ENCODE data around the gene ZBTB18.

The ZBTB18 gene

GRCh38 chr1:244087021-244087560 is 36.0 kb downstream of the ZBTB18 start:
- no peak for DNase-seq (ENCODE audit: low read depth in 2 of 2, low spot score in 1 of 2)

- no peak for DNase-seq (ENCODE audit: low read depth in 2 of 2, low spot score in 1 of 2)
Measured at GRCh38 chr1:244087611-244088010, 36.5 kb downstream of the ZBTB18 start.

GRCh38 chr1:244088161-244088560 is 37.1 kb downstream of the ZBTB18 start:
- DNase-seq (ENCODE audit: low read depth in 2 of 2, low spot score in 1 of 2): no peak

GRCh38 chr1:244089561-244089960 is 38.5 kb downstream of the ZBTB18 start:
- DNase-seq (ENCODE audit: low read depth in 2 of 2, low spot score in 1 of 2): no peak

GRCh38 chr1:244090645-244091044 is 39.6 kb downstream of the ZBTB18 start:
- DNase-seq (ENCODE audit: low read depth in 2 of 2, low spot score in 1 of 2): no peak

GRCh38 chr1:244092293-244092963 is 41.3 kb downstream of the ZBTB18 start:
- no peak for DNase-seq (ENCODE audit: low read depth in 2 of 2, low spot score in 1 of 2)

- DNase-seq (ENCODE audit: low read depth in 2 of 2, low spot score in 1 of 2): no peak
Measured at GRCh38 chr1:244092964-244093638, 42.0 kb downstream of the ZBTB18 start.

- DNase-seq (ENCODE audit: low read depth in 2 of 2, low spot score in 1 of 2): no peak
Measured at GRCh38 chr1:244094880-244095528, 43.9 kb downstream of the ZBTB18 start.

- no peak for DNase-seq (ENCODE audit: low read depth in 2 of 2, low spot score in 1 of 2)
Measured at GRCh38 chr1:244095529-244095911, 44.4 kb downstream of the ZBTB18 start.

GRCh38 chr1:244096066-244096610 is 45.1 kb downstream of the ZBTB18 start:
- DNase-seq (ENCODE audit: low read depth in 2 of 2, low spot score in 1 of 2): no peak

GRCh38 chr1:244096691-244097090 is 45.6 kb downstream of the ZBTB18 start:
- no peak for DNase-seq (ENCODE audit: low read depth in 2 of 2, low spot score in 1 of 2)

GRCh38 chr1:244097523-244098405 is 46.7 kb downstream of the ZBTB18 start:
- no peak for DNase-seq (ENCODE audit: low read depth in 2 of 2, low spot score in 1 of 2)

GRCh38 chr1:244099258-244099930 is 48.3 kb downstream of the ZBTB18 start:
- DNase-seq (ENCODE audit: low read depth in 2 of 2, low spot score in 1 of 2): no peak

GRCh38 chr1:244100276-244100675 is 49.2 kb downstream of the ZBTB18 start:
- no peak for DNase-seq (ENCODE audit: low read depth in 2 of 2, low spot score in 1 of 2)

GRCh38 chr1:244100704-244101453 is 49.8 kb downstream of the ZBTB18 start:
- DNase-seq (ENCODE audit: low read depth in 2 of 2, low spot score in 1 of 2): no peak

- no peak for DNase-seq (ENCODE audit: low read depth in 2 of 2, low spot score in 1 of 2)
Measured at GRCh38 chr1:244102046-244102445, 51.0 kb downstream of the ZBTB18 start.

GRCh38 chr1:244102468-244102867 is 51.4 kb downstream of the ZBTB18 start:
- DNase-seq (ENCODE audit: low read depth in 2 of 2, low spot score in 1 of 2): no peak

- DNase-seq (ENCODE audit: low read depth in 2 of 2, low spot score in 1 of 2): no peak
Measured at GRCh38 chr1:244104309-244105060, 53.4 kb downstream of the ZBTB18 start.

GRCh38 chr1:244106176-244106575 is 55.1 kb downstream of the ZBTB18 start:
- DNase-seq (ENCODE audit: low read depth in 2 of 2, low spot score in 1 of 2): no peak
